Measurements from ENCODE around the gene FXYD3.

Gene FXYD3

DNA sequence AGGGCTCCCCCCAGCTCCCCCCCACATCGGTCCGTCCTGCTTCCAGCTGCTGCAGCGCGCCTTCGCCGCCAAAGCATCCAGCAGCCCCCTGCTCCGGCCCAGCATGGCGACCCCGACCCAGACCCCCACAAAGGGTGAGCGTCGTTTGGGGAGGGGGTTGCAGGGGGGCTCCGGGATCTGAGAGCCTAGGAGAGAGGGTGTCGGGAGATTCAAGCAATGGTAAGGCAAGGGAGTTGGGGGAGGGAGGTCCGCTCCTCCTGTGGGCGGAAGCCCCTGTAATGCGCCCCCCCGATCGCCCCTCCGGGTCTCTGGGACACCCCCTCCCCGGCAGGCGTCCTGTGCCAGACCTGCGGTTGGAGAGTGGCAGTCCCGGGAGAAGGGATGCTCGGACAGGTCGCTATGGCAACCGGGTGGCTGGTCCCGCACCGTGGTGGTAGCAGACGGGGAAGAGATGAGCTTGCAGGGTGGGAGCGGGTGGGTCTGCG is 27.6 kb downstream of the FXYD3 start, which contains the start of gene FXYD7:
Gene FXYD7 (plus strand): TSS at position 25 of the 485 bp plus-strand sequence. CDS start 79 bp downstream, at position 104.
- TF ChIP-seq CSDC2 (CRISPR knock-in tag; IDR thresholded peaks at IDR 0.05) (no peak), ZFP3 (CRISPR knock-in tag; IDR thresholded peaks at IDR 0.05) (no peak)
- TF ChIP-seq, protein P1, sequence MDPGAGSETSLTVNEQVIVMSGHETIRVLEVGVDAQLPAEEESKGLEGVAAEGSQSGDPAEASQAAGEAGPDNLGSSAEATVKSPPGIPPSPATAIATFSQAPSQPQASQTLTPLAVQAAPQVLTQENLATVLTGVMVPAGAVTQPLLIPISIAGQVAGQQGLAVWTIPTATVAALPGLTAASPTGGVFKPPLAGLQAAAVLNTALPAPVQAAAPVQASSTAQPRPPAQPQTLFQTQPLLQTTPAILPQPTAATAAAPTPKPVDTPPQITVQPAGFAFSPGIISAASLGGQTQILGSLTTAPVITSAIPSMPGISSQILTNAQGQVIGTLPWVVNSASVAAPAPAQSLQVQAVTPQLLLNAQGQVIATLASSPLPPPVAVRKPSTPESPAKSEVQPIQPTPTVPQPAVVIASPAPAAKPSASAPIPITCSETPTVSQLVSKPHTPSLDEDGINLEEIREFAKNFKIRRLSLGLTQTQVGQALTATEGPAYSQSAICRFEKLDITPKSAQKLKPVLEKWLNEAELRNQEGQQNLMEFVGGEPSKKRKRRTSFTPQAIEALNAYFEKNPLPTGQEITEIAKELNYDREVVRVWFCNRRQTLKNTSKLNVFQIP (CRISPR knock-in tag; IDR thresholded peaks at IDR 0.05; ENCODE audit: borderline replicate concordance, low read depth), result no peak
- no peak for ATAC-seq

DNA sequence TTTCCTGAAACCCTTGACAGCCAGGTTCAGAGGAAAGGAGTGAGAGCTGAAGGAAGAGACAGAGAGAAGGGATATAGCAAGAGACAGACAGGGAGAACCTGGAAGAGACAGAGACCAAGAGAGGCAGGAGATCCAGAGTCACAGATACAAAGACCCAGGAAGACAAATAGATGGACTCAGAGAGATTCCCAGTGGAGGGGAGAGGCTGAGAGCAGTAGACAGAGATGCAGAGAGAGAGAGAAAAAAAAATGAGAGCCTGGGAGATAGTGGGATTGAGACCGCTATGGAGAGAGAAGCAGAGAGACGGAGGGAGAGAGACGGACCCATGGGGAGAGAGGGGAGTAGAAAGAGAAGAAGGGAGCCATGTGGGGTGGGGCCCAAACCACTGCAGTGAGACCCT is 28.2 kb downstream of the FXYD3 start:
- TF ChIP-seq ZFP3 (CRISPR knock-in tag; IDR thresholded peaks at IDR 0.05) (no peak), ISL1 (CRISPR knock-in tag; IDR thresholded peaks at IDR 0.05) (no peak), PPARA (CRISPR knock-in tag; IDR thresholded peaks at IDR 0.05; ENCODE audit: borderline replicate concordance) (no peak), ZNF8 (CRISPR knock-in tag; IDR thresholded peaks at IDR 0.05) (no peak), SNAI2 (CRISPR knock-in tag; IDR thresholded peaks at IDR 0.05) (no peak), GLIS3 (CRISPR knock-in tag; IDR thresholded peaks at IDR 0.05) (no peak), ZNF70 (CRISPR knock-in tag; IDR thresholded peaks at IDR 0.05) (no peak), BACH2 (CRISPR knock-in tag; IDR thresholded peaks at IDR 0.05; ENCODE audit: borderline replicate concordance) (no peak), ZNF565 (CRISPR knock-in tag; conservative IDR thresholded peaks at IDR 0.05; ENCODE audit: low read depth) (no peak), RARB (CRISPR knock-in tag; IDR thresholded peaks at IDR 0.05) (no peak), ESRRG (CRISPR knock-in tag; IDR thresholded peaks at IDR 0.05) (no peak), ARNTL (CRISPR knock-in tag; IDR thresholded peaks at IDR 0.05; ENCODE audit: borderline replicate concordance, low read depth) (no peak), TCF4 (CRISPR knock-in tag; IDR thresholded peaks at IDR 0.05; ENCODE audit: borderline replicate concordance) (no peak)
- TF ChIP-seq, protein P2, sequence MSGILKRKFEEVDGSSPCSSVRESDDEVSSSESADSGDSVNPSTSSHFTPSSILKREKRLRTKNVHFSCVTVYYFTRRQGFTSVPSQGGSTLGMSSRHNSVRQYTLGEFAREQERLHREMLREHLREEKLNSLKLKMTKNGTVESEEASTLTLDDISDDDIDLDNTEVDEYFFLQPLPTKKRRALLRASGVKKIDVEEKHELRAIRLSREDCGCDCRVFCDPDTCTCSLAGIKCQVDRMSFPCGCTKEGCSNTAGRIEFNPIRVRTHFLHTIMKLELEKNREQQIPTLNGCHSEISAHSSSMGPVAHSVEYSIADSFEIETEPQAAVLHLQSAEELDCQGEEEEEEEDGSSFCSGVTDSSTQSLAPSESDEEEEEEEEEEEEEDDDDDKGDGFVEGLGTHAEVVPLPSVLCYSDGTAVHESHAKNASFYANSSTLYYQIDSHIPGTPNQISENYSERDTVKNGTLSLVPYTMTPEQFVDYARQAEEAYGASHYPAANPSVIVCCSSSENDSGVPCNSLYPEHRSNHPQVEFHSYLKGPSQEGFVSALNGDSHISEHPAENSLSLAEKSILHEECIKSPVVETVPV (CRISPR knock-in tag; IDR thresholded peaks at IDR 0.05), result no peak
- TF ChIP-seq, protein P3, sequence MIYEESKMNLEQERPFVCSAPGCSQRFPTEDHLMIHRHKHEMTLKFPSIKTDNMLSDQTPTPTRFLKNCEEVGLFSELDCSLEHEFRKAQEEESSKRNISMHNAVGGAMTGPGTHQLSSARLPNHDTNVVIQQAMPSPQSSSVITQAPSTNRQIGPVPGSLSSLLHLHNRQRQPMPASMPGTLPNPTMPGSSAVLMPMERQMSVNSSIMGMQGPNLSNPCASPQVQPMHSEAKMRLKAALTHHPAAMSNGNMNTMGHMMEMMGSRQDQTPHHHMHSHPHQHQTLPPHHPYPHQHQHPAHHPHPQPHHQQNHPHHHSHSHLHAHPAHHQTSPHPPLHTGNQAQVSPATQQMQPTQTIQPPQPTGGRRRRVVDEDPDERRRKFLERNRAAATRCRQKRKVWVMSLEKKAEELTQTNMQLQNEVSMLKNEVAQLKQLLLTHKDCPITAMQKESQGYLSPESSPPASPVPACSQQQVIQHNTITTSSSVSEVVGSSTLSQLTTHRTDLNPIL (CRISPR knock-in tag; IDR thresholded peaks at IDR 0.05; ENCODE audit: low read depth), result no peak
- no peak for ATAC-seq

DNA sequence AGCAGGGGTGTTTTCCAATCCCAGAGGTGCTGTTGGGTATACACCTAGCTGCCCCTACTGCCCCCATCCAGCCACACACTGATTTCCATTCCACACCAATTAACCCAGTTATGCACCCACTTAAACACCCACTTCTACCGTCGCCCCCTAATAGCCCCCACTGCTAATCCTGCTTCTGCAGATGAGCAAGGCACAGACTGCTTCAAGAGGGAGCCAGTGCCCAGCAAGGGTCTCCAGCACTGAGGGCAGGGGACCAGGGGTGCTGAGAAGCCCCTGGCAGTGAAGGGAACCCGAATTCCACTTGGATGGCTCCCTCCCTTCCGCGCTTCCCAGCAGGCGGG is 28.6 kb downstream of the FXYD3 start:
- TF ChIP-seq ZNF8 (CRISPR knock-in tag; IDR thresholded peaks at IDR 0.05) (no peak), ESRRG (CRISPR knock-in tag; IDR thresholded peaks at IDR 0.05) (no peak), PPARA (CRISPR knock-in tag; IDR thresholded peaks at IDR 0.05; ENCODE audit: borderline replicate concordance) (no peak), RARB (CRISPR knock-in tag; IDR thresholded peaks at IDR 0.05) (no peak)
- no peak for ATAC-seq

DNA sequence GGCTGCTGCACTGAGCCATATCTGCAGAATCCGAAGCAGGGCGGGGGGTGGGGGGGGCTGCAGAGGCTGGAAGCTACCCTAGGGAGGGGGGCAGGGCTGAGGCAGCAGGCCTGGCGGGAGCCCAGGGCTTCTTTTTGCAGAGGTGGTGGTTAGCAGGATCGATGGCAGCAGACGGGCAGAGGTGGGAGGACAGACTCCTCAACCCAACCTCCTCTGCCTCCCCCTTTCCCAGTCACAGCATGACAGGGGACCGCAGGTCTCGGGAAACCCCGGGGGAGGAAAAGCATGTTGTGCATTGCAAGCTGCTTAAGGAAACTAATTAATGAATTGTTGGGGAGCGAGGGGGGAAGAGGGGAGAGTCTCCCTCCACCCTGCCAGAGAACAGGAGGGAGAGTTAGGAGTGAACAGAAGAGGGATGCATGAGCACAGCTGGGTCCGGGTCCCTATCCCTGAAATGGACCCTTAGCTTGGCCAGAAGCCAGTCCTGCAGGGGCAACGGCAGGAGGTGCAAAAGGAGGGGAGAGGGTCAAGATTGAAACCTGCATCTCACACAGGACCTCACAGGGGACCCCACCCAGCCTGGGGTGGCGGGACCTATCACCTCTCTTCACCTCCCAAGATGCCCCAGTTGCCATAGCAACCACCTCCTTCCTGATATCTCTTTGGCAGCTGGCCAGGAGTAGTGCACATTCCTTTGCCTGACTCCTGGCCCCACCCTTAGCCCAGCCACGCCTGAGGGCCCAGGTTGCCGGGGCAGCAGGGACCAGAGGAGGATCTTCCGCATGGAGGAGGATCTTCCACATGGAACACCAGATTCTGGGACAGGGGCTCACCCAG is 29.2 kb downstream of the FXYD3 start:
- ATAC-seq, result no peak
- no peak for TF ChIP-seq ZNF565 (CRISPR knock-in tag; conservative IDR thresholded peaks at IDR 0.05; ENCODE audit: low read depth)
- TF ChIP-seq, protein P1 (CRISPR knock-in tag; IDR thresholded peaks at IDR 0.05; ENCODE audit: borderline replicate concordance, low read depth), result no peak
- no peak for TF ChIP-seq OSR1 (CRISPR knock-in tag; IDR thresholded peaks at IDR 0.05)
- no peak for TF ChIP-seq TCF4 (CRISPR knock-in tag; IDR thresholded peaks at IDR 0.05; ENCODE audit: borderline replicate concordance)
- TF ChIP-seq PPARA (CRISPR knock-in tag; IDR thresholded peaks at IDR 0.05; ENCODE audit: borderline replicate concordance), result no peak
- no peak for TF ChIP-seq ZFP30 (CRISPR knock-in tag; IDR thresholded peaks at IDR 0.05)
- no peak for TF ChIP-seq SNAI2 (CRISPR knock-in tag; IDR thresholded peaks at IDR 0.05)
- TF ChIP-seq RARB (CRISPR knock-in tag; IDR thresholded peaks at IDR 0.05), result no peak
- TF ChIP-seq CSDC2 (CRISPR knock-in tag; IDR thresholded peaks at IDR 0.05), result no peak
- no peak for TF ChIP-seq TOX (CRISPR knock-in tag; IDR thresholded peaks at IDR 0.05; ENCODE audit: borderline replicate concordance)
- no peak for TF ChIP-seq ZNF8 (CRISPR knock-in tag; IDR thresholded peaks at IDR 0.05)
- TF ChIP-seq, protein P4, sequence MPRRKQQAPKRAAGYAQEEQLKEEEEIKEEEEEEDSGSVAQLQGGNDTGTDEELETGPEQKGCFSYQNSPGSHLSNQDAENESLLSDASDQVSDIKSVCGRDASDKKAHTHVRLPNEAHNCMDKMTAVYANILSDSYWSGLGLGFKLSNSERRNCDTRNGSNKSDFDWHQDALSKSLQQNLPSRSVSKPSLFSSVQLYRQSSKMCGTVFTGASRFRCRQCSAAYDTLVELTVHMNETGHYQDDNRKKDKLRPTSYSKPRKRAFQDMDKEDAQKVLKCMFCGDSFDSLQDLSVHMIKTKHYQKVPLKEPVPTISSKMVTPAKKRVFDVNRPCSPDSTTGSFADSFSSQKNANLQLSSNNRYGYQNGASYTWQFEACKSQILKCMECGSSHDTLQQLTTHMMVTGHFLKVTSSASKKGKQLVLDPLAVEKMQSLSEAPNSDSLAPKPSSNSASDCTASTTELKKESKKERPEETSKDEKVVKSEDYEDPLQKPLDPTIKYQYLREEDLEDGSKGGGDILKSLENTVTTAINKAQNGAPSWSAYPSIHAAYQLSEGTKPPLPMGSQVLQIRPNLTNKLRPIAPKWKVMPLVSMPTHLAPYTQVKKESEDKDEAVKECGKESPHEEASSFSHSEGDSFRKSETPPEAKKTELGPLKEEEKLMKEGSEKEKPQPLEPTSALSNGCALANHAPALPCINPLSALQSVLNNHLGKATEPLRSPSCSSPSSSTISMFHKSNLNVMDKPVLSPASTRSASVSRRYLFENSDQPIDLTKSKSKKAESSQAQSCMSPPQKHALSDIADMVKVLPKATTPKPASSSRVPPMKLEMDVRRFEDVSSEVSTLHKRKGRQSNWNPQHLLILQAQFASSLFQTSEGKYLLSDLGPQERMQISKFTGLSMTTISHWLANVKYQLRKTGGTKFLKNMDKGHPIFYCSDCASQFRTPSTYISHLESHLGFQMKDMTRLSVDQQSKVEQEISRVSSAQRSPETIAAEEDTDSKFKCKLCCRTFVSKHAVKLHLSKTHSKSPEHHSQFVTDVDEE (CRISPR knock-in tag; IDR thresholded peaks at IDR 0.05), result no peak
- no peak for TF ChIP-seq ZC3H10 (CRISPR knock-in tag; IDR thresholded peaks at IDR 0.05)
- no peak for TF ChIP-seq BACH2 (CRISPR knock-in tag; IDR thresholded peaks at IDR 0.05; ENCODE audit: borderline replicate concordance)
- TF ChIP-seq, protein P2 (CRISPR knock-in tag; IDR thresholded peaks at IDR 0.05), result no peak

Data from SK-N-SH treated with all-trans-retinoic acid at 6 μM for 48 hours (cell line).